GM19397 (cell line): ENCODE data around the gene SLC6A4.
"Not testable (repeated sequence)": the region's sequence is repeated elsewhere in the genome, so short reads cannot be mapped to it uniquely, and the experiment has no call there.

Experiments used
- ATAC-seq: cut with Tn5 transposase; IDR thresholded peaks from one replicate; pipeline ENCODE4 v1.9.1; 2021; ENCODE audit warnings: mild to moderate bottlenecking, moderate library complexity; ENCODE audit not compliant: unreplicated experiment

SLC6A4 gene

DNA sequence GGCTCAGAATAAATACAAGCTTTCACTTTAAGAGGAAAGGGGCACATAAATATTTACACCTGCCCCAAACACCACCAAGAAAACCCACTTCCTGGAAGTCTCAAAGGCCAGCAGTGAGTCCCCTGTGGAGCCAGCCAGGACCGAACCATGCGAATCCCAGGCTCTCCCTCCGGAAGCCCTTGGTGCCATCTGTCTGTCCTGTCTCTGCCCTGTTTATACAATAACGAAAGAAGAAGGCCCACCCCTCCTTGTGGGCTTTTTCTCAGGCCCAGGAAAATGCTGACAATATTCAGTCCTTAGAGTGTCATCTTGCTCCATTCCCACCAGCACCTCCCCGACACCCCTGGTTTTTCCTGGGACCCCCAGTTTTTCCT, 3.6 kb upstream of the SLC6A4 start:
- ATAC-seq: no peak

DNA sequence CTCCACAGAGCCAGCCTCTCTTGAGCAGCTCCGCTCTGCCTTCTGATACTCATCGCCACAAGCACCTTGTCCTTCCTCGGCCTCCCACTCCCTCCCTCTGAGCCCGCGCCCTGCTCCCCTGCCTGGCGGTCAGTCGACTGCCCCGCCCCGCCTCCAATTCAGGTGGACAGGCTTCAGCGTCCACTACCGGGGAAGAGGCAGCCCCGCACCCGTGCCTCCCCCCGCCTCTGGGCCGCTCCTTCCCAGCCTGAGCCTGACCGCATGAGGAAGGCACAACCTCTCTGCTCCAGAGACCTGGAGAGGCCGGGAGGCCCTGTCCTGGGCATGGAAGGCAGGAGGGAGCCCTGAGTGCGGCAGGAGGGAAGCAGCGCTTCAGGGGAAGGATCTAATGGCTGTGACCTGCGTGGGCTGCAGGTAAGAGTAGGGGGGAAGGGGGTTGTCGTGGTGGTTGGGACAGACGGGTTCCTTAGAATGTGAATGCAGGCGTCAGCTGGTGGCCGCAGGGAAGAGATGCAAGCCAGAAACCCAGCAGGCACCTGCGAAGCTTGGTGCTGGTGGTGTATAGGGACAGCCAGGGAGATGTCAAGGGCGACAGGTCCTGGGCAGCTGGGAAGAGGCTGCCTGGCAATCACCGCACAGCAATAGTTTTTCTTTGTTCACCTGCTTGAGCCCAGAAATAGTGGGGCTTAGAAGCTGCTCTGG, 3.0 kb upstream of the SLC6A4 start:
- no peak for ATAC-seq

DNA sequence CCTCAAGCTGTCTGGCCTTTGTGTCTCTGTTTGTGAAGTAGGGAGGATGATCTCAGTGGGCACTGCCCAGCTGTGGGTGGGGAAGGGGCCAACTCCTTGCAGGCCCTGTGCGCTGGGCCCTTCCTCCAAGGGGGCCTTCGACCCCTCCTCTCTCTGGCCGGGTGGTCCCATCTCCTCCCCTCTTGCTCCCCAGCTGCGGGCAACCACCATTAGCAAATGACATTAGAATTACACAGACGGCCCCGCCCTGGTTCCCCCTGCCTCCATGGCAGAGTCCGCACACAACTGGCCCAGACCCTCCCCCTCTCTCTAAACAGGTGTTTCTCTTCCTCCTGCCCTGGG, 2.5 kb upstream of the SLC6A4 start:
- ATAC-seq: no peak

DNA sequence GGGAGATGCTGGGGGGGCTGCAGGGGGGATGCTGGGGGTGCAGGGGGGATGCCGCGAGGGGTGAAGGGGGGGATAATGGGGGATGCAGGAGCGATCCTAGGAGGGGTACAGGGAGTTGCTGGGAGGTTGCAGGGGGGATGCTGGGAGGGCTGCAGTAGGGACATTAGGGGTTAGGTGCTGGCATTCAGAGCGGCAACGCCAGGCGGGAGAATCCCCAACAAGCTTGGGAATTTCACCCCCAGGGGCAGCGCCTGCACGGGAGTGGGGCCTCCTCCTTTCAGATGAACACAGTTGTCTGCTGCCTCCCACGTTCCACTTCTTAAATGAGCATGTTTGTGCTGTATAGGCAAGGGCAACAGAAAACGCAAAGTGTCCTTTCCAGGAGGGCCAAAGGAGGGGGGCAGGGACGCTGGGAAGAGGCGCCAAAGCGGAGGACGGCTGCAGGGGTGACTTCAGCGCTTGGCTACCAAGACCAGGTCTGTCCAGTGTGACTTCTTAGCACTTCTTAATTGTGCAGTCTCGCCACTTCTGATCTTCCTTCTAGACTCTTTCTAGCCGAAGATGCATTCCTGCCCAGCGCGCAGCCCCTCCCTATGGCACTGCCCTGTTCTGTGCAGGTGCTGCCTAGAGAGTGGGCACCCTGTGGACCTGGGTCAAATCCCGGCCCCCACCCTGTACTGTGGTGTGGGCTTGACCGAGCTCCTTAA, 2.0 kb upstream of the SLC6A4 start:
- ATAC-seq: no peak

DNA sequence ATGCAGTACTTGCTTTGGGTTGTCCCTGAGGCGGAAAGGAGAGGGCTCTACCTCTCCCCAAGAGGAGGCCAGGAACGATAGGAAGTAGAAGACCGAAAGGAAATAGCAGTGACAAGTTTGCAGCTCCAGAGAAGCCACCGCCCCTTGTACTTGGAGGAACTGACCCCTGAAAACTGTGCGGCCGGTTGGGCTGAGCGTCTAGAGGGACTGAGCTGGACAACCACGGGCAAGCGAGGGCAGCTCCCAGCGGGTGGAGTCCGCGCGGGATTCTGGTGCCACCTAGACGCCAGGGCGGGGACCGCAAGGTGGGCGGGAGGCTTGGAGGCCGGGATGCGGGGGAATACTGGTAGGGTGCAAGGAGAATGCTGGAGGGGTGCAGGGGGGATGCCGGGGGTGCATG, 1.3 kb upstream of the SLC6A4 start:
- ATAC-seq: no peak

DNA sequence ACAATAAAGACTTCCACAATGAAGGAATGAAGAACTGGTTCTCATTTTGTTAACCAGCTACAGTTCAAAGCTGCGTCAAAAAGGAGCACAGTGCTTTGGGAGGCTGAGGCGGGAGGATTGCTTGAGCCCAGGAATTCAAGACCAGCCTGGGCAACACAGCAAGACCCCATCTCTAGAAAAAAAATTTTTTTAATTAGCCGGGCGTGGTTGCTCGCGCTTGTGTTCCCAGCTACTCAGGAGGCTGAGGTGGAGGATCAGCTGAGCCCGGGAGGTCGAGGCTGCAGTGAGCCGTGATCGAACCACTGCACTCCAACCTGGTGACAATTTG, 764 bp upstream of the SLC6A4 start:
- no peak for ATAC-seq

DNA sequence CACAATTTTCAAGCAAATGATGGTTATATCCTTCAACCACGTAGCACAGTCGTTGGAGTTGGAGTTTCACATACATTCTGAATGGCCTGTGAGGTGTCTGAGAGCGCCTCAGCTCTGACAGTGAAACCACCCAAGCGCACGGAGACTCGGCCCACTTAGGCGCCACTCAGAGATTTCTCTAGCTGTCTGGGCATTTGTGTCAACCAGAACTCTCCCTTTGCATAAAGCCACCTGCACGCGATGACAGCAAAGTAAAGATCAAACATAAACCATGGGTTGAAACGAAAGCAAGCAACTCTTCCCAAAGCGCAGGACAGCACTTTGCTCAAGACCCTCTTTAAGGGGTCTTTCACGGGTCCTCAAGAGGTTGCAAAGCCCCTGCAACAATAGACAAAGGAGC, 533 bp downstream of the SLC6A4 start:
- ATAC-seq: peak; percentile 73

DNA sequence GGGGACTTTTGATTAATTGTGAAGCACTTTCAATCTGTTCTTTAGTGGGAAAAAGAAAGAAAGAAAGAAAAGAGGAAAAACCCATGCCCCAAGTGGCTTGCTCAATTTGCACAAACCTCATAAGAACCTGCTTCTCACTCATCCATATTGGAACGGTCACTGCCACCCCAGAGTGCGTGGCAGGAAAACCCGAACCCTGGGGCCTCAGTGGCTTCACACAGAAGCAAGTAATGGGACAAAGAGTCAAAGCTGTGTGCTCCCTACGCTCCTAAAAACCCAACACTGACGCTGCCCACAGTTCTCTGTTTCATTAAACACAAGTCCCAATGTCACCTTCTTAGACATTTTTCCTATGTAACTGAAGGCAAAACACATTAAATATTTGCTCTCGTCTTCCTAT, 1.2 kb downstream of the SLC6A4 start:
- no peak for ATAC-seq

DNA sequence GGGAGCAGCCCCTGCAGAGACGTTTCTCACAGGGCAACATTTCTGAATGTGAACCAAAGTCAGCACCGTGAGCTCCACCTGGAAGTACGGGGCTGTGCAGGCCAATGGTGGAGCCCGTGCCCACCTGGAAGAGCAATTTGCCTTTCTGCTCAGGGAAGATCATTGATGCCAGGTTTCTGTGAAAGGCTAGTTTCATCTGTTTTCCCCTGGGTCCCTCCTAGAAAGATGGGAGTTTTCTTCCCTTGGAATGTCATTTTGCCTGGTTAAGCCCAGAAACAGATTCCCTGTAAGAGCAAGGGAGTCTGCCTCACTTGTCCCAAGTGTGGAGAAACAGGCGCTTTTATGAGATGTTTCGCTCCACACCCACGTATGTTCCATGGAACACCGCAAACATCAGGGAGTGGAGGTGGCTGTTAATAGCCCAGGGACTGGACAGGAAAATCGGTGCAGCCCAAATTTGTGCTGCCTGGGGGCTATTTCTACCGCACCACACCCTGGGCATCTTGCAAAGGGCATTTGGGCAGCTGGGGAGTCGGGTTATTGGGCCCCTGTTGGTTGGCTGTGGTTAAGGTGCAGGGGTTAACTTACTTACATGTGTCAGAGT, 2.6 kb downstream of the SLC6A4 start:
- no peak for ATAC-seq

DNA sequence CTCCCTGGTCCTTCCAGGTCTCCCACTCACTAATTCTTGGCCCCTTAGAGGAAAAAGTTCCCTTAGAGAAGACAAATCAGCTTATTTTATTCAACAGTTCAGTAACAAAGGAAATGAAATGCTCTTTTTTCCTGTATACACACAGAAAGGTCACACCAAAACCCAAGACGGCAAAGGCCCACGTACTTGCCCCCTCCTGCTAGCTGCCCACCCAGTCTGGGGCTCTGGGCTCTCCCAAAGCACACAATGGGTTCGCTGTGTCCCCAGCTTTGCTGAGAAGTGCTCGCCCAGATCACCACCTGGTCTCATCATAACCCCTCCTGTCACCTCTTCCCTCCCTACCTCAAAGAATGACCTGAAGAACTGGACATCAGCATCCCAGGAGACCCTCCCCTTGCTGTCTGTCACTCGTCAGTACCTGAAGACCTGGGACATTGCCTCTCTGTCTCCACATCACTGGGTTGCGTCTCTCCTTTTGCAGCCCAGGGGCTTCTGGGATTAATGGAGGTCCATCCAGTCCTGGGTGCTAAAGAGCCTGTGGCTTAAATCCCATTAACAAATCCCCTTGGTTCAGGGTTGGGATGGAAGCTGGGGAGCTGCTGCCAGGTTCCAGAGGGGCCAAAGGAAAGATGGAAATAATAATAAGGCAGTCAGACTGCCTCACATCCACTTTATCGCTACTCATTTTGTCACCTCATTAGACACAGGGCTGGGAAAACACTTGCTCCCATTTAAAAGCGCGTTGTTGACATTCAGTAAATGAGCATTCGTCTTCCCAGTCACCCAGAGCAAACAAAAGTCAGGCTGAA, 3.3 kb downstream of the SLC6A4 start:
- no peak for ATAC-seq

DNA sequence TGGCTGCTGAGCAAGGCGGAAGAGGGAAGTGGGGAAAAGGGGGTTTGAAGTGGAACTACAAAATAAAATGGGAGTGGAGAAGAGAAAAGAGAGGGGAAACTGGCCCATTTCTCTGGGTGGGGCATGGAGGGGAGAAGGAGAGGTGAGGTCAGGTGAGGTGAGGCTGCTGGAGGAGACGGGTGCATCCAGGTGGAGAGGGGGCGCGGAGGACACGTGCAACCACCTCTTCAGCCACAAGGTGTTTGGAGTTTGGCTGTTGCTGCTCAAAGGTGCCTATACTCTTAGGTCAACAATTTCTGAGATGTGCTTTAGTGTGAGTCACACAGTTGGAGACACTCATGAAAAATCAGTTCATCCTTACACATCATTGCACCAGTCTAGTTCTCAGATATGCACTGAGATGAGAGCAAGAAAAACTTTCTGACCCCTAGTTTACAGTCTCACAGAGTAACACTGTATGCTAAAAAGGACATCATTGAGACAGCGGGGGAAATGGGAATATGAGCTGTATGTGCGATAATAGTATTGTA, 4.8 kb downstream of the SLC6A4 start:
- ATAC-seq: no peak

DNA sequence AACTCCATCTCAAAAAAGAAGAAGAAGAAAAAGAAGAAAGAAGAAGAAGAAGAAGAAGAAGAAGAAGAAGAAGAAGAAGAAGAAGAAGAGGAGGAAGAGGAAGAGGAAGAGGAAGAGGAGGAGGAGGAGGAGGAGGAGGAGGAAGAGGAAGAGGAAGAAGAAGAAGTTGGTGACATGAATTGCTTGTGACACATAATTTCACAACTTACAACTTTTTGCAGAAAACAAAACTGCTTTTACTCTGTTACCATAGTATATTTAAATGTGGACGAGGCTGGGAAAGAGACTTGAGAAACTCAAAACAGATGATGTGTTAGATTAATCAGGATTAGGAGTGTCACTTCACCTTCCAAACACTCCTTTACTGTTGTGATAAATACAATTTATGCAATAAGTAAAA, 5.5 kb downstream of the SLC6A4 start:
- ATAC-seq: not testable (repeated sequence)

DNA sequence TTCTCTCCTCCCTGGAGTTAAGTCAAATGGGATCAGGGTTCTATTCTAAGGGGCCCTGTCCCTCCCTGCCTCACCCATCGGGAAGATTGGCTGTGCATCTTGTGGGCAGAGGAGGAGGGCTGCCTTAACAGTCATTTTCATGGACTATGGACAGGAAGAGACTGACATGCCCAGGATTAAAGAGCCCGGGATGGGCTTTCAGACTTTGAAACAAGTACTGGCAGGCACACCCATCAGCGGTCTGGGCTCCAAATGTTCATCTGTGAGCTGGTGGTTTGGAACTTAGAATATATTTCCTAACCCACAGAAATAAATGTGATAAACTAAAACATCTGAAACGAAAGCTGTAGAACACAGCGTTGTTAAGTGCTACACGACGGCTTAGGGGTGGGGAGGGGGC, 6.5 kb downstream of the SLC6A4 start:
- no peak for ATAC-seq

DNA sequence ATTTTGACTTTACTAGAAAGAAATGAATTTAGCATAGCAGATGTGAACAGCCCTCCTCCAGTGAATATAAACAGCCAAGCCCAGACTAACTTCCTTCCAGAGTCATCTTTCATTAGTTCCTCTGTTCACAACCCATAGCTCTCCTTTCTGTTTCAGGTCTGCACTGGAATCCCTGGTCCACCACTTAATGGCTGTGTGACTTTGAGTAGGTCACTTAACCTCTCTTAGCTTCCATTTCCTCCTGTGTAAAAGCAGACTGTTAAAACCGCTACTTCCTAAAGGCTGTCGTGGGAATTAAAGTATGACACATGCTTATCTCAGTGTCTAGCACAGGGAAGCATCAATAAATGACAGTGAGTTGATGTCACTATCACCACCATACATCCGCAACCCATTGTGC, 7.5 kb downstream of the SLC6A4 start:
- ATAC-seq: no peak

DNA sequence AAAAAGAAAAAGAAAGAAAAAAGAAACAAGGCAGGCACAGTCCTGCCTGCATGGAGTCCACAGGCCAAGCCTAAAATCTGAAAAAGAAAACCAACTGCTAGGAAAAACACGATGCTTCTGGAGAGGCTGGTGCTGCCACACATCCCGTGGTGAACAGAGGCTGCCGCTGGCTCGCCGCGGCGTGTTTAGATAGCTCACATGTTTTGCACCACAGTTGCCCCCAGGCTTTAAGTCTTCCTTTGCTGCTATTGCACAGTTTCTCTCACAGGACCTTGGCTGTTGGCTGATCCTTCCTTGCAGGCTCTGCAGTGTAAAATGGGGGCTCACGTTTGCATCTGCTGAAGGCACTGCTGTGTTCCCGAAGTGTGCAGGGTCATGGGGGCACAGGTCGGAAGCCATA, 8.6 kb downstream of the SLC6A4 start:
- ATAC-seq: no peak

DNA sequence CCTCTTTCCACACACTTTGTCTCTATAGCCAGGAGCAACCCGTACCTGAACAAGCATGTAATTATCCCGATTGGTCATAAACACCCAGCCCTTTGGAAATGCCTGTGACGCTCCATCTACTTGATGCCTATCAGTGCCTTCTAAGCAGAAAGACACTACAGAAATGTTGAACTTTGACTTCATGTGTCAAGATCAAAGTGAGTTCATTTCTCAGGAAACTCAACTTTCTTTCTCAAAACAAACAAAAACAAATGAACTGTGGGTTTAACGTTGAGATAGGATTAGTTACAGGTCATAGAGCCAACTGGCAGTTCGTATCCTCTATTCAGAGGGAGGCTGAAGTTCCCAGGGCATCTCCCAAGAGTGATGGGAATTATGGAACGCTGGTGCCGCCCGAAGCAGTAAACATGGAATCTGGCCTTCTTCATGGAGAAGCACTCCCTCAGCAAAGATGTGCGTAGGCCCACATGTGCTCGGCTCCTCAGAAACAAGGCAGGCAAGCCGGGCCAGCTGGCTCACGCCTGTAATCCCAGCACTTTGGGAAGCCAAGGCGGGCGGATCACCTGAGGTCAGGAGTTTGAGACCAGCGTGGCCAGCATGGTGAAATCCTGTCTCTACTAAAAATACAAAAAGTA, 9.5 kb downstream of the SLC6A4 start:
- no peak for ATAC-seq

DNA sequence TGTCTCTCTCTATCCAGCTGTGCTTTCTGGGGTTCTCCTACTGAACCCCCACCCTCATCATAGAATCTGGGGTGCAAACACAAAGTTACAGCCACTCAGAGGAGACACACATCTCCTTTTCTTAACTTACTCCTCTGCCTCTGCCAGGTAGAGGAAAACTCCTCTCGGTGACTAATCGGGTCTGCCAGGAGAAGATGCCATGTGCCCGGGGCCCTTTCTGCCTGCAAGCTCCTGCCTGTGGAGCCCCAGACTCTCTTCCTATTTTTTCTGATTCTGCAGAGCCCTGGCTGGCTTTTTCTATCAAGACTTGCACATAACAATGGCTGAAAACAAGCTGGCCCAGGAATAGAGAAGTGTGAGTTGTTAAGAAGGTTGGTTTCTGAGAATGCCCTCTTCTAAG, 10.4 kb downstream of the SLC6A4 start:
- no peak for ATAC-seq

DNA sequence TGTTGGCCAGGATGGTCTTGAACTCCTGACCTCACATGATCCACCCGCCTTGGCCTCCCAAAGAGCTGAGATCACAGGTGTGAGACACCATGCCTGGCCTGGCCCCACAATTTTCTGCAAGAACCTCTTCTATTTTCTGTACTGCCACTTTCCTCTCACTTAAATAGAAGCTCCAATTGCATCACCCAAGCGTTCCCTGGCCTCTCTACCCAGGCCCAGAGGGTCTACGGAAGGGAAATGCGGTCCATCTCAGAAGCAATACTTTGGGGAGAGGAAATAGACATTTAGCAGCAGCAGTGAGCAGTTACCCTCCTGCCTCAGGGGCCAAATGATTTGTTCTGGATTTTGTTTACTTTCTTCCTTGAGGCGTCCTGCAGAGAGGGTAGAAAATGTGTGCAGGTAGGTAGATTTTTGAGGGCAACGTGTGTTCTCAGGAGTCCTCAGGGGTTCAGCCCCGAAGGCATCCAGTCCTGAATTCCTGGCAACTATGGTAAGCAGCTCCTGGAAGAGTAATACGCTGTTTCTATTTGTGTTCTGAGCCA, 11.0 kb downstream of the SLC6A4 start:
- no peak for ATAC-seq

DNA sequence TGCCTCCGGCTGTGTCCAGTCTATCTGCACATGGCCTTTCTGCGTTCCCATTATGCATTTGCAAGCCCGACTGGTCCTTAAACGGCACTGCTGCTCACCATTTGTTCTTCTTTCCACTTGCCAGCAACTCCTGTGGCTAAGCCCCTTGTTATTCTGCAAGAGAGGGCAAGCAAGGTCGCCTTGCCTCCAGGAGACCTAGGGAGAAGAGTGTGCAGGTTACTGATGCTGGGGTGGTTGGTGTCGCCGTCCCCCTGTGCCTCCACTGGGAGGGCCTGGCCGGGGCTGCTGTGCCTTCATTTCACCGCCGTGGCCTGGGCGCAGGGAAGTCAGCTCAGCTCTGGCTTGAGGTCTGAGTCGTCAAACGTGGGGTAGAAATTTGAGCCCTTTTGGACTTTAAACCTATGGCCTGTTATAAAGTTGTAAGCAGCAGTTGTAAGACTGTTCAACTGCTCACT, 12.7 kb downstream of the SLC6A4 start:
- no peak for ATAC-seq

DNA sequence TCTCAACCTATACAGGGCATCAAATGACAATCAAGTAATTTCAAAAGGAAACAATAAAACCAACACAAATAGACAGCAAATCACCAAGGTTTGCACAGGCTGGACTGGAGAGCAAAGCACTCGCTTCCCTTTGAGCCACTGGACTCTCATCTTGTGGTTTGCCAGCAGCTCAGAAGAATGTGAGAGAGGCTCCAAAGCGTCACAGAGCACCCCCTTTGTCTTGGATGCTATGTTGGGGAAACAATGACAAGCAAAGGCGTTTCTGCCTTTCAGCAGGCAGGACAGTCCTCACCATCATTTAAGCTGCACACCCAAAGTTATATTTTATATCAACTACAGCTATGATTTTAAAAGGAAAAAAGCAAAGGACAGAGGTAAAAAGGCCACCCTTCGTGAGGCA, 13.2 kb downstream of the SLC6A4 start:
- ATAC-seq: no peak

DNA sequence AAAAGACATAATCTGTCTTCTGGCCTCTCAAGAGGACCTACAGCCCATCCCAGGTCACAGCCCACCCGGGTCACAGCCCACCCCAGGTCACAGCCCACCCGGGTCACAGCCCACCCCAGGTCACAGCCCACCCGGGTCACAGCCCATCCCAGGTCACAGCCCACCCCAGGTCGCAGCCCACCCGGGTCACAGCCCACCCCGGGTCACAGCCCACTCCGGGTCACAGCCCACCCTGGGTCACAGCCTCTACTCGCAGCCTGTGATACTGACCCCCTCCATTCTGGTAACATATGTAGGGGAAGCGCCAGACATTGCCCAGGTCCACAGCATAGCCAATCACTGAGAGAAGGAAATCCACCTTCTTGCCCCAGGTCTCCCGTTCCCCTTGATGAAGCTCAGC, 14.2 kb downstream of the SLC6A4 start:
- no peak for ATAC-seq
